ENCODE results near the gene A3GALT2.
A peak's percentile ranks its signal among the peaks of the same experiment; 100 is the strongest.
"Not testable (repeated sequence)": the region's sequence is repeated elsewhere in the genome, so short reads cannot be mapped to it uniquely, and the experiment has no call there.

A3GALT2 gene

GRCh38 chr1:33311706-33312412, 9.0 kb downstream of the A3GALT2 start:
- DNase-seq (ENCODE audit: insufficient read length, low spot score) (no peak), FAIRE-seq (no peak)
- TF ChIP-seq POLR2A (IDR thresholded peaks at IDR 0.05; ENCODE audit: low read depth, low read length) (no peak), SPI1 (IDR thresholded peaks at IDR 0.05; ENCODE audit: low read depth, low read length) (no peak), TAF1 (IDR thresholded peaks at IDR 0.05; ENCODE audit: low read depth, low read length) (no peak), PAX5 (IDR thresholded peaks at IDR 0.05; ENCODE audit: insufficient read depth, low read length, severe bottlenecking) (no peak), POLR2AphosphoS5 (IDR thresholded peaks at IDR 0.05; ENCODE audit: low read depth, low read length) (no peak), POU2F2 (IDR thresholded peaks at IDR 0.05; ENCODE audit: low read depth, low read length) (no peak)

DNA sequence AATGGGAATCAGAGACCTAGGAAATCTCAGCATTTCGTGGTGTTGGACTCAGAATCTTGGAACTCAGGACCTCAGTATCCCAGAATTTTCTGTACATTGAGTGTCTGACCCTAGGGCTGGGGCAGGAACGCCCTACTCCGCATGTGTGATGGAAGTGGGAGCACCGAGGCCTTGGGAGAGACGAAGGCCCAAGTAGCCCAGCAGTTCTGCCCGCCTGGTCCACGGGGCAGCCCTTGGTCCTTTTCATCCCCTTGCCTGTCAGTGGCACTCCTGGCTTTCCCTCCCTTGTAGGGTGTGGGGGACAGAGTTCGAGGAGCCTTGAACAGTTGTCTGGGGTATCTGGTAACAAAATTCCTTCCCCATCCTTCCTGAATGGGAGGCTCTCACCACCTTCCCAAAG, 10.2 kb downstream of the A3GALT2 start:
- DNase-seq (ENCODE audit: insufficient read length, low spot score), result no peak
- TF ChIP-seq SPI1 (IDR thresholded peaks at IDR 0.05; ENCODE audit: low read depth, low read length) (no peak), TAF1 (IDR thresholded peaks at IDR 0.05; ENCODE audit: low read depth, low read length) (no peak), POLR2A (IDR thresholded peaks at IDR 0.05; ENCODE audit: low read depth, low read length) (no peak), POLR2AphosphoS5 (IDR thresholded peaks at IDR 0.05; ENCODE audit: low read depth, low read length) (no peak), PAX5 (IDR thresholded peaks at IDR 0.05; ENCODE audit: insufficient read depth, low read length, severe bottlenecking) (no peak), POU2F2 (IDR thresholded peaks at IDR 0.05; ENCODE audit: low read depth, low read length) (no peak)
- no peak for FAIRE-seq

- DNase-seq (ENCODE audit: insufficient read length, low spot score); FAIRE-seq: not testable (repeated sequence)
Observed at GRCh38 chr1:33309351-33309750, 11.5 kb downstream of the A3GALT2 start.

GRCh38 chr1:33307494-33307864, 13.4 kb downstream of the A3GALT2 start:
- no peak for TF ChIP-seq SPI1 (IDR thresholded peaks at IDR 0.05; ENCODE audit: low read depth, low read length)
- DNase-seq (ENCODE audit: insufficient read length, low spot score) (no peak), FAIRE-seq (no peak)

DNA sequence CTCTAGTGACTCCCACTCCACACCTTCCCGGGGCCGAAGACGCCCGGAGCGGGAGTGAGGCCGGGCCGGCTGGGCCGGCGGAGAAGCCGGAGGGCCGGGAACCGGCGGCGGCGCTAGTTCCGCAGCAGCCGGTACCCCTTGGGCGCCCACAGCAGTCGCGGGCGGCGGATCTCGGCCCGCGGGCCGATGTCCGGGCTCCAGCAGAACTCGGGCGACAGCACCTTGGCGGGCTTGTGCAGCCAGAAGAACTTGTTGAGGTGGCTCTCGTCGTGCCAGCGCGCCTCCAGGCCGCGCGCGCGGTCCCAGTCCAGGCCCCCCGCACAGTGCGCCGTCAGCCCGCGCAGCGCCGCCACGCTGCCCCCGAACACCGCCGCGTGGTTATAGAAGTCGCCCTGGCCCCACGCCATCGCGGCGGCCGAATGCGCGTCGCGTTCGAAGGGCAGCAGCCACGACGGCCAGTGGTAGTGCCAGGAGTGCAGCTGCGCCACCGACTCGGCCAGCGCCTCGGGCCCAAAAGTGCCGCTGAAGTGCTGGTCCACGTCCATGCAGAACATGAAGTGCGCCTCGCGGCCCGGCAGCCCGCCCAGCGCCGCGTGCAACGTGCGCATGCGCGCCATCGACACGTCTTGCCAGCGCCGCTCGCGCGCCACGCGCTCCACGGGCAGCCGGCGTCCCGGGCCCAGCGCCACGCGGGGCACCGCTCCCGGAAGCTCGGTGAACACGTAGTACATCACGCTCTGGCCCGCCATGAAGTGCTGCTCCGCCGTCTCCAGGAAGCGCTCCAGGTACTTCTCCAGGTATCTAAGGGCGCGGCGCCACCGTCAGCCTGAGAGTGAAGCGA, 14.0 kb downstream of the A3GALT2 start:
- FAIRE-seq (no peak), DNase-seq (ENCODE audit: insufficient read length, low spot score) (no peak)
- TF ChIP-seq TAF1 (IDR thresholded peaks at IDR 0.05; ENCODE audit: low read depth, low read length) (no peak), POLR2AphosphoS5 (IDR thresholded peaks at IDR 0.05; ENCODE audit: low read depth, low read length) (no peak), PAX5 (IDR thresholded peaks at IDR 0.05; ENCODE audit: insufficient read depth, low read length, severe bottlenecking) (no peak), POLR2A (IDR thresholded peaks at IDR 0.05; ENCODE audit: low read depth, low read length) (no peak), POU2F2 (IDR thresholded peaks at IDR 0.05; ENCODE audit: low read depth, low read length) (no peak), SPI1 (IDR thresholded peaks at IDR 0.05; ENCODE audit: low read depth, low read length) (no peak)

- no peak for TF ChIP-seq POLR2AphosphoS5 (IDR thresholded peaks at IDR 0.05; ENCODE audit: low read depth, low read length)
- no peak for TF ChIP-seq TAF1 (IDR thresholded peaks at IDR 0.05; ENCODE audit: low read depth, low read length)
- TF ChIP-seq SPI1 (IDR thresholded peaks at IDR 0.05; ENCODE audit: low read depth, low read length), result no peak
- TF ChIP-seq POU2F2 (IDR thresholded peaks at IDR 0.05; ENCODE audit: low read depth, low read length), result no peak
- TF ChIP-seq PAX5 (IDR thresholded peaks at IDR 0.05; ENCODE audit: insufficient read depth, low read length, severe bottlenecking), result no peak
- TF ChIP-seq POLR2A (IDR thresholded peaks at IDR 0.05; ENCODE audit: low read depth, low read length), result no peak
- no peak for FAIRE-seq
- no peak for DNase-seq (ENCODE audit: insufficient read length, low spot score)
Observed at GRCh38 chr1:33305816-33306652, 14.9 kb downstream of the A3GALT2 start.

GRCh38 chr1:33305016-33305415, 15.9 kb downstream of the A3GALT2 start:
- no peak for FAIRE-seq

GRCh38 chr1:33302325-33302724, 18.6 kb downstream of the A3GALT2 start:
- peak; percentile 84 for FAIRE-seq
- TF ChIP-seq POLR2A (IDR thresholded peaks at IDR 0.05; ENCODE audit: low read depth, low read length) (no peak), SPI1 (IDR thresholded peaks at IDR 0.05; ENCODE audit: low read depth, low read length) (no peak), POLR2AphosphoS5 (IDR thresholded peaks at IDR 0.05; ENCODE audit: low read depth, low read length) (no peak), PAX5 (IDR thresholded peaks at IDR 0.05; ENCODE audit: insufficient read depth, low read length, severe bottlenecking) (no peak), TAF1 (IDR thresholded peaks at IDR 0.05; ENCODE audit: low read depth, low read length) (no peak), POU2F2 (IDR thresholded peaks at IDR 0.05; ENCODE audit: low read depth, low read length) (no peak)
- no peak for DNase-seq (ENCODE audit: insufficient read length, low spot score)

More at GRCh38 chr1:33305016-33305415, 15.9 kb downstream of the A3GALT2 start:
- DNase-seq (ENCODE audit: insufficient read length, low spot score), result no peak
- TF ChIP-seq POU2F2 (IDR thresholded peaks at IDR 0.05; ENCODE audit: low read depth, low read length) (no peak), PAX5 (IDR thresholded peaks at IDR 0.05; ENCODE audit: insufficient read depth, low read length, severe bottlenecking) (no peak), SPI1 (IDR thresholded peaks at IDR 0.05; ENCODE audit: low read depth, low read length) (no peak), POLR2AphosphoS5 (IDR thresholded peaks at IDR 0.05; ENCODE audit: low read depth, low read length) (no peak), POLR2A (IDR thresholded peaks at IDR 0.05; ENCODE audit: low read depth, low read length) (no peak)

DNA sequence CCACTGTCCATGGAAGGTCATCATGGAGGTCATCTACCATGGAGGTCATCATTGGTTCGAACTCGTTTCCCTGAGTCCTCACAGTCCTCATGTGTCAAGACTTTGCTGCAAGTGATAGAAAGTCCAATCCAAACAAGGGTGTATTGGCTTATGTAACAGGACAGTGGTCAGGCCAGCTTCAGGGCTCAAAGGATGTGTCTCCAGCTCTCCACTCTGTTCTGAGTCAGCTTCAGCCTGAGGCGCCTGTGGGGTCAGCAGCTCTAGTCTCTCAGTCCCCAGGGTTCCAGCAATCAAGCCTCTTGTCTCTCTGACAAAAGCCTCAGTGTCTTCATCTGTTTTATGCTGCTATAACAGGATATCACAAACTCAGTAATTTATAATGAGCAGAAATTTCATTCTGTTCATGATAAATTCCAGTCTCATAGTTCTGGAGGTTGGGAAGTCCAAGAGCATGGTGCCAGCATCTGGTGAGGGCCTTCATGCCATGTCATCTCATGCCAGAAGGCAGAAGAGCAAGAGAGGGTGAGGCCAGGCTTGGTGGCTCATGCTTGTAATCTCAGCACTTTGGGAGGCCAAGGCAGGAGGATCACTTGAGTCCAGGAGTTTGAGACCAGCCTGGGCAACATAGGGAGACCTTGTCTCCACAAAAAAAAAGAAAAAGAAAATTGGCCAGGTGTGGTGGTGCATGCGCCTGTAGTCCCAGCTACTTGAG, 19.5 kb downstream of the A3GALT2 start:
- FAIRE-seq, result no peak
- DNase-seq (ENCODE audit: insufficient read length, low spot score), result no peak
- no peak for TF ChIP-seq POLR2A (IDR thresholded peaks at IDR 0.05; ENCODE audit: low read depth, low read length)
- TF ChIP-seq SPI1 (IDR thresholded peaks at IDR 0.05; ENCODE audit: low read depth, low read length), result no peak
- TF ChIP-seq PAX5 (IDR thresholded peaks at IDR 0.05; ENCODE audit: insufficient read depth, low read length, severe bottlenecking), result no peak
- TF ChIP-seq POLR2AphosphoS5 (IDR thresholded peaks at IDR 0.05; ENCODE audit: low read depth, low read length), result no peak
- TF ChIP-seq TAF1 (IDR thresholded peaks at IDR 0.05; ENCODE audit: low read depth, low read length), result no peak
- TF ChIP-seq POU2F2 (IDR thresholded peaks at IDR 0.05; ENCODE audit: low read depth, low read length), result no peak

Measured in GM12891 (cell line).